Measurements from ENCODE around the gene ZNF814. TPM values are rescaled to one million over a fixed set of nuclear protein-coding genes. Genes with fewer than 3 reads are reported as not detected.
"Not testable (repeated sequence)": the region's sequence is repeated elsewhere in the genome, so short reads cannot be mapped to it uniquely, and the experiment has no call there.

ZNF814 gene
- total RNA-seq (19.2 TPM), polyA plus RNA-seq (8.3 TPM)

- peak within 1 kb of the TSS; percentile 45 for H3K27ac ChIP-seq (ENCODE audit: low read depth)
- under 1% methylated on average over 43 of the region's 43 CpGs for WGBS
- H3K4me1 ChIP-seq (ENCODE audit: insufficient read depth), result no peaks in the 10 kb centered on the region
- peak; percentile 84 for DNase-seq (ENCODE audit: extremely low spot score)
- H3K36me3 ChIP-seq (ENCODE audit: insufficient read depth), result no peaks in the 10 kb centered on the region
- peak within 1 kb of the TSS; percentile 59 for H3K4me3 ChIP-seq (ENCODE audit: low read depth, low read length)
Measured at GRCh38 chr19:57888560-57889231, at the start of gene ZNF814. ZNF814 (minus strand) TSS chr19:57889037; CDS start chr19:57888802, 235 bp downstream.

- H3K27ac ChIP-seq (ENCODE audit: low read depth), result no peak overlapping the region
- no peak overlapping the region for H3K4me3 ChIP-seq (ENCODE audit: low read depth, low read length)
- H3K36me3 ChIP-seq (ENCODE audit: insufficient read depth), result no peaks in the 10 kb centered on the region
- H3K4me1 ChIP-seq (ENCODE audit: insufficient read depth), result no peaks in the 10 kb centered on the region
- 87% methylated on average over 12 of the region's 12 CpGs for WGBS
- no peak for DNase-seq (ENCODE audit: extremely low spot score)
Measured at GRCh38 chr19:57935731-57936130, 46.9 kb upstream of the ZNF814 start.

- WGBS, result 2% methylated on average over 54 of the region's 54 CpGs
- Histone ChIP-seq H3K36me3 (ENCODE audit: insufficient read depth) (no peaks in the 10 kb centered on the region), H3K27ac (ENCODE audit: low read depth) (no peak within 1 kb of the TSS), H3K4me3 (ENCODE audit: low read depth, low read length) (peak within 1 kb of the TSS; percentile 61), H3K4me1 (ENCODE audit: insufficient read depth) (no peaks in the 10 kb centered on the region)
- DNase-seq (ENCODE audit: extremely low spot score), result peak; percentile 78
Measured at GRCh38 chr19:57934820-57935665, 46.2 kb upstream of the ZNF814 start, which contains the start of gene ZNF418. ZNF418 (minus strand) TSS chr19:57935402; CDS start chr19:57933822, 1,580 bp downstream.

- WGBS, result 99% methylated on average over 4 of the region's 4 CpGs
- Histone ChIP-seq H3K27ac (ENCODE audit: low read depth) (no peak overlapping the region), H3K36me3 (ENCODE audit: insufficient read depth) (no peaks in the 10 kb centered on the region), H3K4me1 (ENCODE audit: insufficient read depth) (no peaks in the 10 kb centered on the region), H3K4me3 (ENCODE audit: low read depth, low read length) (no peak overlapping the region)
- DNase-seq (ENCODE audit: extremely low spot score), result no peak
Measured at GRCh38 chr19:57927587-57927986, 38.8 kb upstream of the ZNF814 start.

GRCh38 chr19:57916168-57916995 lies 27.5 kb upstream of the ZNF814 start, which contains the start of gene ZNF417:
ZNF417 (minus strand) TSS chr19:57916592; CDS start chr19:57916411, 181 bp downstream.
- WGBS, result under 1% methylated on average over 51 of the region's 51 CpGs
- H3K27ac ChIP-seq (ENCODE audit: low read depth), result not testable (repeated sequence)

GRCh38 chr19:57914531-57914930 lies 25.7 kb upstream of the ZNF814 start:
- DNase-seq (ENCODE audit: extremely low spot score), result no peak
- WGBS, result 84% methylated on average over 3 of the region's 3 CpGs
- Histone ChIP-seq H3K36me3 (ENCODE audit: insufficient read depth) (no peaks in the 10 kb centered on the region), H3K4me1 (ENCODE audit: insufficient read depth) (no peaks in the 10 kb centered on the region), H3K4me3 (ENCODE audit: low read depth, low read length) (no peak overlapping the region), H3K27ac (ENCODE audit: low read depth) (no peak overlapping the region)

More at GRCh38 chr19:57916168-57916995, 27.5 kb upstream of the ZNF814 start, which contains the start of gene ZNF417:
- peak; percentile 93 for DNase-seq (ENCODE audit: extremely low spot score)
- not testable (repeated sequence) for H3K4me1 ChIP-seq (ENCODE audit: insufficient read depth); H3K36me3 ChIP-seq (ENCODE audit: insufficient read depth)
- peak within 1 kb of the TSS; percentile 85 for H3K4me3 ChIP-seq (ENCODE audit: low read depth, low read length)

GRCh38 chr19:57907394-57907793 lies 18.6 kb upstream of the ZNF814 start:
- no peak for DNase-seq (ENCODE audit: extremely low spot score)

GRCh38 chr19:57905258-57905657 lies 16.4 kb upstream of the ZNF814 start:
- WGBS, result 91% methylated on average over 6 of the region's 6 CpGs

More at GRCh38 chr19:57907394-57907793, 18.6 kb upstream of the ZNF814 start:
- Histone ChIP-seq H3K4me1 (ENCODE audit: insufficient read depth) (no peaks in the 10 kb centered on the region), H3K27ac (ENCODE audit: low read depth) (no peak overlapping the region), H3K4me3 (ENCODE audit: low read depth, low read length) (no peak overlapping the region), H3K36me3 (ENCODE audit: insufficient read depth) (no peaks in the 10 kb centered on the region)
- 87% methylated on average over 3 of the region's 3 CpGs for WGBS

GRCh38 chr19:57903618-57904184 lies 14.9 kb upstream of the ZNF814 start:
- 70% methylated on average over 7 of the region's 7 CpGs for WGBS
- Histone ChIP-seq H3K36me3 (ENCODE audit: insufficient read depth) (peaks cover 1% of the 10 kb centered on the region), H3K4me1 (ENCODE audit: insufficient read depth) (no peaks in the 10 kb centered on the region), H3K27ac (ENCODE audit: low read depth) (no peak overlapping the region), H3K4me3 (ENCODE audit: low read depth, low read length) (no peak overlapping the region)
- DNase-seq (ENCODE audit: extremely low spot score), result no peak

More at GRCh38 chr19:57905258-57905657, 16.4 kb upstream of the ZNF814 start:
- H3K4me3 ChIP-seq (ENCODE audit: low read depth, low read length), result no peak overlapping the region
- H3K27ac ChIP-seq (ENCODE audit: low read depth), result no peak overlapping the region
- no peak for DNase-seq (ENCODE audit: extremely low spot score)
- H3K4me1 ChIP-seq (ENCODE audit: insufficient read depth), result no peaks in the 10 kb centered on the region
- peaks cover 1% of the 10 kb centered on the region for H3K36me3 ChIP-seq (ENCODE audit: insufficient read depth)

GRCh38 chr19:57900311-57900710 lies 11.5 kb upstream of the ZNF814 start:
- Histone ChIP-seq H3K27ac (ENCODE audit: low read depth) (no peak overlapping the region), H3K4me1 (ENCODE audit: insufficient read depth) (no peaks in the 10 kb centered on the region), H3K36me3 (ENCODE audit: insufficient read depth) (peaks cover 1% of the 10 kb centered on the region), H3K4me3 (ENCODE audit: low read depth, low read length) (no peak overlapping the region)
- 34% methylated on average over 5 of the region's 5 CpGs for WGBS
- no peak for DNase-seq (ENCODE audit: extremely low spot score)

GRCh38 chr19:57890706-57891105 lies 1.9 kb upstream of the ZNF814 start:
- H3K36me3 ChIP-seq (ENCODE audit: insufficient read depth); DNase-seq (ENCODE audit: extremely low spot score); H3K4me3 ChIP-seq (ENCODE audit: low read depth, low read length); H3K27ac ChIP-seq (ENCODE audit: low read depth); H3K4me1 ChIP-seq (ENCODE audit: insufficient read depth): not testable (repeated sequence)
- WGBS, result 20% methylated on average over 3 of the region's 3 CpGs

GRCh38 chr19:57888107-57888559 lies 704 bp downstream of the ZNF814 start:
- Histone ChIP-seq H3K4me3 (ENCODE audit: low read depth, low read length) (peak overlapping the region; percentile 59), H3K4me1 (ENCODE audit: insufficient read depth) (no peaks in the 10 kb centered on the region), H3K36me3 (ENCODE audit: insufficient read depth) (no peaks in the 10 kb centered on the region), H3K27ac (ENCODE audit: low read depth) (peak overlapping the region; percentile 45)
- peak; percentile 20 for DNase-seq (ENCODE audit: extremely low spot score)
- 4% methylated on average over 8 of the region's 8 CpGs for WGBS

All from urinary bladder (tissue), 4 donors.